Right lobe of liver (tissue), 4 donors: ENCODE data around the gene RETREG1.

ENCODE experiments used
- CTCF ChIP-seq, 4 donors: fragments of 200-600 bp in 3 of 4; fragments of 450-650 bp in 1 of 4; IDR thresholded peaks; one replicate each; pipeline versions ENCODE4 v1.5.1 to v1.8.0; 2016 to 2022; ENCODE audit warnings: antibody characterized with exemption in 4 of 4, mild to moderate bottlenecking in 2 of 4
- POLR2A ChIP-seq: fragments of 450-650 bp; IDR thresholded peaks from one replicate; pipeline ENCODE4 v1.6.1; 2017; ENCODE audit warnings: antibody characterized with exemption, mild to moderate bottlenecking
- donor health status: DM: no; HTN: no; CAD: no.
- donor health status: DM: no; HTN: no; CAD: no.
- donor health status: DM: no; HTN: yes; CAD: no.

- no peak for TF ChIP-seq POLR2A
- no peak for TF ChIP-seq CTCF (IDR thresholded peaks at IDR 0.05)
Measured at GRCh38 chr5:16625096-16625495, 8.3 kb upstream of the RETREG1 start.
